Measurements from ENCODE around the gene CDK9.

- TF ChIP-seq CTCF (IDR thresholded peaks at IDR 0.05) (no peak), POLR2A (IDR thresholded peaks at IDR 0.05) (no peak)
Measured at GRCh38 chr9:127780126-127780885, 5.5 kb upstream of the CDK9 start.
